Spleen (tissue), 11 donors: ENCODE measurements around the gene CDK12. TPM values are rescaled to one million over a fixed set of nuclear protein-coding genes. Genes with fewer than 3 reads are reported as not detected.

ENCODE experiments used
- DNase-seq: peaks from one replicate; pipeline ENCODE4 v3.0.0-alpha.2; 2020
- H3K27ac ChIP-seq, 8 donors: fragments of 200-600 bp; sonication (generic) in 7 of 8; 1 replicate in 4 of 8; 2 replicates in 4 of 8; pipeline versions ENCODE4 v1.5.0 to v1.8.0; 2016 to 2021; ENCODE audit warnings: inconsistent platforms in 4 of 8, mild to moderate bottlenecking in 4 of 8, moderate library complexity in 1 of 8
- H3K27me3 ChIP-seq, 7 donors: fragments of 200-600 bp; sonication (generic) in 6 of 7; replicated peaks in 1 of 7; 1 replicate in 4 of 7; 2 replicates in 3 of 7; pipeline versions ENCODE4 v1.5.0 to v1.8.0; 2016 to 2021; ENCODE audit warnings: inconsistent platforms in 3 of 7, mild to moderate bottlenecking in 1 of 7
- H3K36me3 ChIP-seq, 6 donors: fragments of 200-600 bp; sonication (generic) in 5 of 6; 1 replicate in 4 of 6; 2 replicates in 2 of 6; pipeline versions ENCODE4 v1.5.0 to v1.8.0; 2016 to 2021; ENCODE audit warnings: inconsistent platforms in 2 of 6
- H3K4me1 ChIP-seq, 6 donors: fragments of 200-600 bp; sonication (generic) in 5 of 6; 1 replicate in 3 of 6; 2 replicates in 3 of 6; pipeline versions ENCODE4 v1.5.0 to v1.8.0; 2016 to 2021; ENCODE audit warnings: inconsistent platforms in 3 of 6
- H3K4me3 ChIP-seq, 8 donors: fragments of 200-600 bp; sonication (generic) in 7 of 8; 1 replicate in 4 of 8; 2 replicates in 4 of 8; pipeline versions ENCODE4 v1.5.0 to v1.8.0; 2016 to 2021; ENCODE audit warnings: inconsistent platforms in 4 of 8, mild to moderate bottlenecking in 4 of 8, moderate library complexity in 2 of 8
- H3K9me3 ChIP-seq, 8 donors: fragments of 200-600 bp; sonication (generic) in 7 of 8; 1 replicate in 4 of 8; 2 replicates in 4 of 8; pipeline versions ENCODE4 v1.5.0 to v1.8.0; 2016 to 2021; ENCODE audit warnings: inconsistent platforms in 4 of 8
- POLR2A ChIP-seq, 3 donors: fragments of 450-650 bp; IDR thresholded peaks; one replicate each; pipeline ENCODE4 v1.5.1; 2017; ENCODE audit warnings: antibody characterized with exemption in 3 of 3, mild to moderate bottlenecking in 1 of 3
- POLR2AphosphoS5 ChIP-seq, 3 donors: sonication (generic); formaldehyde crosslinking; IDR thresholded peaks; one replicate each; pipeline ENCODE4 v1.5.1; 2017; ENCODE audit warnings: antibody characterized with exemption in 3 of 3
- WGBS, 5 donors: extraction: QIAGEN DNeasy Blood & Tissue Kit in 3 of 5; methylation state at CpG; one replicate each; pipeline versions ENCODE4 v1.1.5 to v1.1.7; 2013 to 2018; 5-methylcytosine and 5-hydroxymethylcytosine counted together
- intact Hi-C: fragments of 100-400 bp; cut with DNase I; formaldehyde crosslinking; loops from one replicate; pipeline ENCODE4 v1.15.0; 2023; ENCODE audit warnings: low total_unique reads
- polyA plus RNA-seq, 3 donors: library from polyadenylated mRNA; stranded (reverse); fragments of 200-250 nt; gene quantifications; one replicate each; pipeline ENCODE4 v1.2.1, GENCODE V29; 2013
- total RNA-seq, 7 donors: library from RNA; depleted of rRNA in 3 of 7; stranded (reverse); fragments of >200 nt in 3 of 7; fragmentation: NEBNext Ultra II Directional in 4 of 7; extraction: Animal tissue kit (Norgen Biotek cat#: 25700) in 4 of 7; gene quantifications; one replicate each; pipeline versions ENCODE4 v1.1.0 to v1.2.1, GENCODE V29; 2016 to 2021
- TF ChIP-seq, protein P1 (sequence below), 11 experiments: fragments of 200-600 bp in 7 of 11; fragments of 450-650 bp in 4 of 11; sonication (generic) in 4 of 11; IDR thresholded peaks in 8 of 11; conservative IDR thresholded peaks in 3 of 11; 1 replicate in 7 of 11; 2 replicates in 4 of 11; pipeline versions ENCODE4 v1.4.0 to v1.8.0; 2016 to 2021; ENCODE audit warnings: antibody characterized with exemption in 11 of 11, inconsistent platforms in 4 of 11, mild to moderate bottlenecking in 1 of 11
- donor health status: healthy with polysubstance abuse.
- donor health status: DM: no; HTN: no; CAD: no; lungs with moderate emphysema.
- donor health status: DM: no; HTN: no; CAD: no.
- donor health status: Bipolar disorder and iron deficiency.
- donor health status: healthy.
- donor health status: DM: no; HTN: no; CAD: no.
- donor health status: DM: yes; HTN: yes; CAD: no.

CDK12 gene
- total and polyA plus RNA-seq, 10 donors: 6.9 to 88.1 (median 72.7) TPM

DNA sequence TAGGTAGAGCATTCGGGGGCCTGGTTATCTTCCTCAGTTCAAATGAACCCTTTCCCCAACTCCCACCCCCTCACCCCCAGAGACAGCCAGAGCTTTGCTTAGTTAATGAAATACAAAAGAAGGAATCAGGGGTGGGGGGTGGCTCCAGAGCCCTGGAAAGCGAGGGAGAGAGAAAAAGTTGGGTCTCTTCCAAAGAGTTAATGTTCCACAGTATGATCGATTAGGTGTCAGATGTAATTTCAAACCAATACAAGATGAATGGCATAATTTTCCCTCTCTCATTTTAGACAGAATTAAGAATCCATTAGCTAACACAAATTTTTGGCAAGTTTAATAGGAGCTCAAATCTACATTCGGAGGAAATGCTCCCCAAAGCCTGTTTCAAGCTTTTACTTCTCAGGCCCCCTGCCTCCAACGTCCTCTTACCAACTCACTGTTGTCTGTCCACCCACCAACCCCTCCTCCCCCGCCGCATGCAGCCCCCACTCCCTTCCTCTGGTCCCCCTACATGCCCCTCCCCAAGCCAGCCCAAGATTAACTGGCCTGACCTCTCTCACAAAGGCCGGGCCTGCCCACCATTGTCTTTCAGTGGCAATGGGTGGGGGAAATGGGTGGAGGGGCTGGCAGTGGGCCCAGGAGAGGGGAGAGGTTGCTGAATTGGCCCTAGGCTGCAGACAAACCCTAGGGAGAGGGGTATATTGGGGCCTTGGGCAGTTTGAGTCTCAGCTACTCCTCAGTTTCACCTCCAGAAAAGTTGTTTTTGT, 118.2 kb downstream of the CDK12 start:
- WGBS, 5 donors: 67 to 79% (median 71%) methylated on average over 8 of the region's 8 CpGs
- intact Hi-C loops: no loop called here
- DNase-seq: no peak
- peaks cover 0 to 12% (median 0%) of the 10 kb centered on the region in 6 donors for H3K4me1 ChIP-seq
- no peak overlapping the region for H3K27ac ChIP-seq
- peaks cover 0 to 3% (median 0%) of the 10 kb centered on the region in 7 donors for H3K27me3 ChIP-seq
- H3K4me3 ChIP-seq: no peak overlapping the region
- H3K36me3 ChIP-seq: no peaks in the 10 kb centered on the region
- TF ChIP-seq, protein P1, sequence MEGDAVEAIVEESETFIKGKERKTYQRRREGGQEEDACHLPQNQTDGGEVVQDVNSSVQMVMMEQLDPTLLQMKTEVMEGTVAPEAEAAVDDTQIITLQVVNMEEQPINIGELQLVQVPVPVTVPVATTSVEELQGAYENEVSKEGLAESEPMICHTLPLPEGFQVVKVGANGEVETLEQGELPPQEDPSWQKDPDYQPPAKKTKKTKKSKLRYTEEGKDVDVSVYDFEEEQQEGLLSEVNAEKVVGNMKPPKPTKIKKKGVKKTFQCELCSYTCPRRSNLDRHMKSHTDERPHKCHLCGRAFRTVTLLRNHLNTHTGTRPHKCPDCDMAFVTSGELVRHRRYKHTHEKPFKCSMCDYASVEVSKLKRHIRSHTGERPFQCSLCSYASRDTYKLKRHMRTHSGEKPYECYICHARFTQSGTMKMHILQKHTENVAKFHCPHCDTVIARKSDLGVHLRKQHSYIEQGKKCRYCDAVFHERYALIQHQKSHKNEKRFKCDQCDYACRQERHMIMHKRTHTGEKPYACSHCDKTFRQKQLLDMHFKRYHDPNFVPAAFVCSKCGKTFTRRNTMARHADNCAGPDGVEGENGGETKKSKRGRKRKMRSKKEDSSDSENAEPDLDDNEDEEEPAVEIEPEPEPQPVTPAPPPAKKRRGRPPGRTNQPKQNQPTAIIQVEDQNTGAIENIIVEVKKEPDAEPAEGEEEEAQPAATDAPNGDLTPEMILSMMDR (IDR thresholded peaks at IDR 0.05 in 8 of 11, conservative IDR thresholded peaks at IDR 0.05 in 3 of 11): no peak
- TF ChIP-seq POLR2A (IDR thresholded peaks at IDR 0.05) (no peak), POLR2AphosphoS5 (IDR thresholded peaks at IDR 0.05) (no peak)
- no peaks in the 10 kb centered on the region for H3K9me3 ChIP-seq

DNA sequence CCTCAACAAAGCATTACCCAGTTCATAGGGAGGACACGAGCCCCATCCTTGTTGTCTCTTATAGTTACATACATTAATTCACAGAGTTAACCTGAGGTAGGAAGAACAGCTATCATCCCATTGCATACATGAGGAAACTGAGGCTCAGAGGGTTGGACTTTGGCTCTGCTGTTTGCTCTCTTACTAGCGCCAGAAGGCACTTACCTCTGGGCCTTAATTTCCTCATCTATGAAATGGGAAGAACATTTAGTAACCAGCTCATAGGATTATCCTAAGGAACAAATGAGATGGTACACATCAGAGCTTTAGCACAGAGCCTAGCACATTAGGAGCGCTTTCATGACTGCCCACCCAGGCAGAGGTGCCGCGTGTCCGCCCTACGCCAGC, 118.8 kb downstream of the CDK12 start:
- intact Hi-C loops: no loop called here
- no peak for DNase-seq
- Histone ChIP-seq H3K4me1 (peaks cover 0 to 11% (median 0%) of the 10 kb centered on the region in 6 donors), H3K9me3 (no peaks in the 10 kb centered on the region), H3K36me3 (no peaks in the 10 kb centered on the region), H3K27ac (no peak overlapping the region), H3K27me3 (peaks cover 0 to 3% (median 0%) of the 10 kb centered on the region in 7 donors), H3K4me3 (no peak overlapping the region)
- TF ChIP-seq, protein P1 (IDR thresholded peaks at IDR 0.05 in 8 of 11, conservative IDR thresholded peaks at IDR 0.05 in 3 of 11): no peak
- TF ChIP-seq POLR2AphosphoS5 (IDR thresholded peaks at IDR 0.05) (no peak), POLR2A (IDR thresholded peaks at IDR 0.05) (no peak)
- WGBS, 5 donors: 88 to 91% (median 90%) methylated on average over 7 of the region's 7 CpGs

DNA sequence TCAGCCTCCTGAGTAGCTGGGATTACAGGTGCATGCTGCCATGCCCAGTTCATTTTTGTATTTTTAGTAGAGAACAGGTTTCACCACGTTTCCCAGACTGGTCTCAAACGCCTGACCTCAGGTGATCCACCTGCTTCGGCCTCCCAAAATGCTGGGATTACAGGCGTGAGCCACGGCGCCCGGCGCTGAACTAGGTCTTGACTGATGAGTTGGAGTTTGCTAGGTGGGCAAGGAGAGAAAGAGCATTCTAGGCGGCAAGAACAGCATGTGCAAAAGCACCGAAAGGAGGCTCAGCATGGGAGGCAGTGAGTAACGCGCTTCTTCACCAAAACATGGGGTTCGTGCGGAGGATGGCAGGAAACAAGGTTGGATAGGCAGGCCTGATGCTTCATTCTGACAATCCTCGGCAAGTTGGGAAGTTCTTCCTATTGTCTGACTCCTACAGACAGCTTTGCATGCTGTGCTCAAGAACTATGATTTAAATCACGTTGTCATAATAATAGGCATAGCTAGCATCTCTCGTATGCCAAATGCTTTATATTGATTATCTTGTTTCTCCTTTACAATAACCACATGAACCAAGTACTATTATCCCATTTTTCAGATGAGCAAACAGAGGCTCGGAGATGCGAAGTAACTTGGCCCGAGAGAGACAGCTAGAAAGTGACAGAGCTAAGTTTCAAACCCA, 119.9 kb downstream of the CDK12 start:
- Histone ChIP-seq H3K4me3 (no peak overlapping the region), H3K36me3 (no peaks in the 10 kb centered on the region), H3K27me3 (peaks cover 0 to 3% (median 0%) of the 10 kb centered on the region in 7 donors), H3K27ac (no peak overlapping the region), H3K4me1 (peaks cover 0 to 11% (median 0%) of the 10 kb centered on the region in 6 donors), H3K9me3 (no peaks in the 10 kb centered on the region)
- TF ChIP-seq POLR2A (IDR thresholded peaks at IDR 0.05) (no peak), POLR2AphosphoS5 (IDR thresholded peaks at IDR 0.05) (no peak)
- TF ChIP-seq, protein P1 (IDR thresholded peaks at IDR 0.05 in 8 of 11, conservative IDR thresholded peaks at IDR 0.05 in 3 of 11): no peak
- DNase-seq: no peak
- 90 to 92% (median 92%) methylated on average over 20 of the region's 20 CpGs for WGBS, 5 donors
- intact Hi-C loops: no loop called here

DNA sequence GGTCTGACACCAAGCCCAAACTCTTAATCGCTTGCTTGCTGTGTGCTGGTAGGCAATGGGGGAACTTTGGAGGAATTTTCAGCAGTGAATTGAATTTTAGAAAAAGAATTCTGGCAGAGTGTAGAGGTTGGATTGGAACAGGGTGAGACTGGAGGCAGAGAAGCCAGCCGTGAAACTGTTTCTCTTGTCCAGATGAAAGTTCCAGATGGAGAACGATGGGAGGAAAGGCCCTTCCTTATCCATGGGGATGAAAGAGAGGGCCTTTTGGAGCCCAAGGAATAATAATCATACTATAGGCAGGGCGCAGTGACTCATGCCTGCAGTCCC, 120.4 kb downstream of the CDK12 start:
- H3K4me1 ChIP-seq: peaks cover 0 to 11% (median 0%) of the 10 kb centered on the region in 6 donors
- 87 to 98% (median 90%) methylated on average over 4 of the region's 4 CpGs for WGBS, 5 donors
- no peak overlapping the region for H3K4me3 ChIP-seq
- H3K36me3 ChIP-seq: no peaks in the 10 kb centered on the region
- peaks cover 0 to 3% (median 0%) of the 10 kb centered on the region in 7 donors for H3K27me3 ChIP-seq
- H3K27ac ChIP-seq: no peak overlapping the region
- no peaks in the 10 kb centered on the region for H3K9me3 ChIP-seq
- DNase-seq: no peak
- intact Hi-C loops: no loop called here
- TF ChIP-seq POLR2AphosphoS5 (IDR thresholded peaks at IDR 0.05) (no peak), POLR2A (IDR thresholded peaks at IDR 0.05) (no peak)
- TF ChIP-seq, protein P1 (IDR thresholded peaks at IDR 0.05 in 8 of 11, conservative IDR thresholded peaks at IDR 0.05 in 3 of 11): no peak
